Stimulated activated CD4-positive, alpha-beta T cell treated with anti-CD3 and anti-CD28 coated beads, Interleukin-1b, Interleukin-23, amount 100 ng/mL, for 48 hours (primary cell): ENCODE measurements around the gene PKDCC.

Experiments used
- DNase-seq: peaks from one replicate; pipeline ENCODE4 v3.0.0-alpha.2; 2020

The PKDCC gene

GRCh38 chr2:42092084-42092996, 44.5 kb downstream of the PKDCC start:
- no peak for DNase-seq

GRCh38 chr2:42094114-42094513, 46.3 kb downstream of the PKDCC start:
- no peak for DNase-seq

- peak; percentile 62 for DNase-seq
Observed at GRCh38 chr2:42095923-42096408, 48.1 kb downstream of the PKDCC start.

GRCh38 chr2:42096869-42097591, 49.2 kb downstream of the PKDCC start:
- no peak for DNase-seq

- DNase-seq: no peak
Observed at GRCh38 chr2:42098571-42099437, 51.0 kb downstream of the PKDCC start.

GRCh38 chr2:42099438-42100173, 51.8 kb downstream of the PKDCC start:
- DNase-seq: no peak

GRCh38 chr2:42100683-42101205, 52.9 kb downstream of the PKDCC start:
- no peak for DNase-seq

GRCh38 chr2:42101206-42102023, 53.6 kb downstream of the PKDCC start:
- peak; percentile 39 for DNase-seq

- DNase-seq: peak; percentile 80
Observed at GRCh38 chr2:42102024-42102590, 54.3 kb downstream of the PKDCC start.

GRCh38 chr2:42102591-42103450, 55.0 kb downstream of the PKDCC start:
- DNase-seq: peak; percentile 31

- no peak for DNase-seq
Observed at GRCh38 chr2:42103829-42104228, 56.0 kb downstream of the PKDCC start.

- no peak for DNase-seq
Observed at GRCh38 chr2:42104621-42105020, 56.8 kb downstream of the PKDCC start.

- DNase-seq: peak; percentile 80
Observed at GRCh38 chr2:42105330-42106256, 57.8 kb downstream of the PKDCC start.

- no peak for DNase-seq
Observed at GRCh38 chr2:42106257-42106816, 58.5 kb downstream of the PKDCC start.

GRCh38 chr2:42107249-42108042, 59.6 kb downstream of the PKDCC start:
- no peak for DNase-seq
